Endodermal cell (in vitro differentiated cells): Measurements from ENCODE around the gene DSPP. TPM values are rescaled to one million over a fixed set of nuclear protein-coding genes. Genes with fewer than 3 reads are reported as not detected.

Experiments
- DNase-seq: peaks from one replicate; pipeline ENCODE4 v3.0.0-alpha.2; 2017
- H3K27ac ChIP-seq: 2 replicates; pipeline ENCODE4 v1.5.1; 2013; ENCODE audit warnings: mild to moderate bottlenecking, low read depth, low read length, moderate library complexity
- H3K27me3 ChIP-seq: 2 replicates; pipeline ENCODE4 v1.6.1; 2013; ENCODE audit warnings: mild to moderate bottlenecking, low read length, moderate library complexity; ENCODE audit not compliant: insufficient read depth, control insufficient read depth, poor library complexity, severe bottlenecking
- H3K36me3 ChIP-seq: 2 replicates; pipeline ENCODE4 v1.7.0; 2013; ENCODE audit warnings: mild to moderate bottlenecking, low read length, moderate library complexity; ENCODE audit not compliant: control insufficient read depth, insufficient read depth
- H3K4me1 ChIP-seq: one replicate; pipeline ENCODE4 v1.7.0; 2013; ENCODE audit warnings: low read length; ENCODE audit not compliant: control insufficient read depth, insufficient read depth
- H3K4me3 ChIP-seq: 2 replicates; pipeline ENCODE4 v1.5.1; 2013; ENCODE audit warnings: mild to moderate bottlenecking, low read length, moderate library complexity
- H3K9ac ChIP-seq: 2 replicates; pipeline ENCODE4 v1.6.1; 2013; ENCODE audit warnings: mild to moderate bottlenecking, low read length, moderate library complexity; ENCODE audit not compliant: poor library complexity, severe bottlenecking; ENCODE audit errors: extremely low read depth
- H3K9me3 ChIP-seq: 2 replicates; pipeline ENCODE4 v1.6.1; 2013; ENCODE audit warnings: mild to moderate bottlenecking, low read length, moderate library complexity; ENCODE audit not compliant: control insufficient read depth
- H3K27ac Mint-ChIP-seq: 2 replicates; pipeline ENCODE4 v1.8.0; 2020; ENCODE audit warnings: mixed read lengths
- H3K27me3 Mint-ChIP-seq: 2 replicates; pipeline ENCODE4 v1.8.0; 2021; ENCODE audit warnings: mild to moderate bottlenecking, mixed read lengths; ENCODE audit not compliant: insufficient read depth
- H3K36me3 Mint-ChIP-seq: 2 replicates; pipeline ENCODE4 v1.8.0; 2020; ENCODE audit warnings: low read depth, mixed read lengths
- H3K4me1 Mint-ChIP-seq: 2 replicates; pipeline ENCODE4 v1.8.0; 2020; ENCODE audit warnings: mixed read lengths
- H3K4me3 Mint-ChIP-seq: 2 replicates; pipeline ENCODE4 v1.8.0; 2020; ENCODE audit warnings: mild to moderate bottlenecking, moderate library complexity, mixed read lengths
- H3K9me3 Mint-ChIP-seq: 2 replicates; pipeline ENCODE4 v1.8.0; 2020; ENCODE audit warnings: mild to moderate bottlenecking, mixed read lengths
- CTCF ChIP-seq: fragments of 200-600 bp; sonication (generic); conservative IDR thresholded peaks from 2 replicates; pipeline ENCODE4 v1.5.0; 2021; ENCODE audit warnings: antibody characterized with exemption, mild to moderate bottlenecking
- WGBS, 2 experiments: methylation state at CpG; one replicate each; pipeline versions ENCODE4 v1.1.5 to v1.1.7; 2013; ENCODE audit warnings: missing lambda C conversion rate in 2 of 2, mixed read lengths in 1 of 2; ENCODE audit not compliant: insufficient coverage in 1 of 2, insufficient read length in 1 of 2; 5-methylcytosine and 5-hydroxymethylcytosine counted together
- total RNA-seq, 2 donors: library from RNA; stranded (reverse); fragmentation: NEBNext Ultra II Directional in 1 of 2; extraction: Animal tissue kit (Norgen Biotek cat#: 25700) in 1 of 2; gene quantifications; 2 replicates in 1 of 2; 3 replicates in 1 of 2; pipeline ENCODE4 v1.2.1, GENCODE V29; 2021

DSPP gene
- total RNA-seq, 2 donors from 2014 or later = not detected

DNA sequence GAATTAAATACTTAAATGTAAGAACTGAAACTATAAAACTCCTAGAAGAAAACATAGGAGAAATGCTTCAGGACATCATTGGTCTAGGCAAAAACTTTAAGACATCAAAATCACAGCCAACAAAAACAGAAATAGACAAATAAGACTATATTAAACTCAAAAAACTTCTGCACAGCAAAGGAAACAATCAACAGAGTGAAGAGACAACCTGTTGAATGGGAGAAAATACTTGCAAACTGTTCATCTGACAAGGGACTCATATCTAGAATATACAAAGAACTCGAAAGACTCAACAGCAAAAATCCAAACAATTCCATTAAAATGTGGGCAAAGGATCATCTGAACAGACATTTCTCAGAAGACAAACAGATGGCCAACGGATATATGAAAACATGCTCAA lies 16.2 kb upstream of the DSPP start:
- no peak for TF ChIP-seq CTCF
- no peak for DNase-seq
- Histone ChIP-seq H3K4me3 (no peak overlapping the region), H3K9me3 (no peaks in the 10 kb centered on the region), H3K36me3 (no peaks in the 10 kb centered on the region), H3K9ac (no peak overlapping the region), H3K27me3 (no peaks in the 10 kb centered on the region), H3K27ac (no peak overlapping the region), H3K4me1 (no peaks in the 10 kb centered on the region)
- Mint-ChIP-seq H3K4me3 (no peak overlapping the region), H3K9me3 (peaks cover 15% of the 10 kb centered on the region), H3K36me3 (no peaks in the 10 kb centered on the region), H3K27ac (no peak overlapping the region), H3K27me3 (no peaks in the 10 kb centered on the region), H3K4me1 (no peaks in the 10 kb centered on the region)
- WGBS, 2 experiments = 93 to 100% methylated on average over 1 to 2 of the region's 2 CpGs

- H3K9me3 Mint-ChIP-seq = peaks cover 10% of the 10 kb centered on the region
- Histone ChIP-seq H3K36me3 (no peaks in the 10 kb centered on the region), H3K4me3 (no peak overlapping the region), H3K27me3 (no peaks in the 10 kb centered on the region), H3K4me1 (no peaks in the 10 kb centered on the region), H3K9me3 (no peaks in the 10 kb centered on the region), H3K27ac (no peak overlapping the region), H3K9ac (no peak overlapping the region)
- TF ChIP-seq CTCF = no peak
- no peaks in the 10 kb centered on the region for H3K4me1 Mint-ChIP-seq
- no peaks in the 10 kb centered on the region for H3K36me3 Mint-ChIP-seq
- H3K27me3 Mint-ChIP-seq = no peaks in the 10 kb centered on the region
- no peak for DNase-seq
- H3K4me3 Mint-ChIP-seq = no peak overlapping the region
- no peak overlapping the region for H3K27ac Mint-ChIP-seq
Observed at GRCh38 chr4:87601361-87601760, 7.0 kb upstream of the DSPP start.

- Histone ChIP-seq H3K27me3 (no peaks in the 10 kb centered on the region), H3K4me1 (no peaks in the 10 kb centered on the region), H3K4me3 (no peak overlapping the region), H3K9me3 (peaks cover 7% of the 10 kb centered on the region), H3K36me3 (no peaks in the 10 kb centered on the region), H3K27ac (no peak overlapping the region), H3K9ac (no peak overlapping the region)
- Mint-ChIP-seq H3K9me3 (no peaks in the 10 kb centered on the region), H3K27ac (no peak overlapping the region), H3K4me1 (no peaks in the 10 kb centered on the region), H3K4me3 (no peak overlapping the region), H3K27me3 (peaks cover 3% of the 10 kb centered on the region), H3K36me3 (no peaks in the 10 kb centered on the region)
- DNase-seq = no peak
- TF ChIP-seq CTCF = no peak
- 92 to 94% methylated on average over 4 of the region's 4 CpGs for whole genome bisulfite sequencing, 2 experiments
Observed at GRCh38 chr4:87614292-87614890, 6.1 kb downstream of the DSPP start.
